Measurements from ENCODE around the gene CX3CR1. TPM values are rescaled to one million over a fixed set of nuclear protein-coding genes. Genes with fewer than 3 reads are reported as not detected.

CX3CR1 gene
- total RNA-seq, 2 experiments from 2014 or later = 0.13 TPM; not detected in 1

DNA sequence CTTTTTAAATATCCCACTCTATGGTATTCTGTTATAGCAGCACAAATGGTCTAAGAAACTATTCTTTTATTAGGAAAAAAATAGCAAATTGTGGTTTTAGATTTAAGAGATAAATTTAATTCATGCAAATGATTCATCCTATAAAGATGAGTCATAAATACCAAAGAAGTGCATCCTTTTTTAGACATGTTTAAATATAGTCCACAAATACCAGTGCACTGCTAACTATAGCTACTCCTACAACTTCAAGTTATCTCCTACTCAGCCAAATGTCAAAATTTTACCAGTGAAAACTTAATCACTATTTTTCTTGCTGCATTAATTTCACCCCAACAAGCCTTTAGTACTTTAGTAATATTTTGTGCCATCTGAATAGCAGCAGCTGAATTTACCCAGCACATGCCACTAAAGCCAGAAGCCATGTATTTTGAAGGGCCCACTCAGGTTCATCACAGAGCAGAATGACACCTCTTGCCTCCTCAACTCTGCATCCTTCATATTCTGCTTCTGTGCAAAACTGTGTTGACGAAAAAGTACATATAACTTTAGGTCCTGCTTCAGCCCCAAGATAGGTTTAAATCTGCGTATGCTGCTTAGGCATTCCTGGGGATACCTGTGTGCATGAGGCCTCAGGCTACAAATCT lies 24.9 kb downstream of the CX3CR1 start:
- peak overlapping the region; percentile 45 for H3K4me3 ChIP-seq (ENCODE audit: low read depth, low read length, poor library complexity, severe bottlenecking)
- intact Hi-C loops (cut with micrococcal nuclease; ENCODE audit: unreplicated experiment) = loop anchor here (2.0 kb wide), 2 partner anchors 26 to 34 kb away; no protein-coding TSS in a partner anchor
- no peaks in the 10 kb centered on the region for H3K79me2 ChIP-seq (ENCODE audit: insufficient read depth, low read depth, low read length)
- ChIA-PET POLR2A (interaction anchor here (0.7 to 2.0 kb wide), 9 partner anchors 10 to 70 kb away, joined by 3 to 11 read pairs (median 4); partner anchors contain the start of gene CX3CR1), CTCF (ENCODE audit: unreplicated experiment) (interaction anchor here (0.9 to 1.2 kb wide), 3 partner anchors 9 to 39 kb away, joined by 3 to 8 read pairs (median 4); no protein-coding TSS in a partner anchor)
- H4K20me1 ChIP-seq (ENCODE audit: insufficient read depth, low read length) = no peaks in the 10 kb centered on the region
- DNase-seq (ENCODE audit: low spot score) = peak; percentile 24
- no peaks in the 10 kb centered on the region for H3K9me3 ChIP-seq (ENCODE audit: low read length)
- H3K36me3 ChIP-seq (ENCODE audit: insufficient read depth, low read length) = no peaks in the 10 kb centered on the region
- H3K27ac ChIP-seq (ENCODE audit: low read depth, low read length, poor library complexity, severe bottlenecking) = peak overlapping the region; percentile 91
- H2AFZ ChIP-seq (ENCODE audit: low read length) = peak overlapping the region; percentile 91
- BruUV-seq (replicated peaks) = no TSS peak
- no peaks in the 10 kb centered on the region for H3K9me2 ChIP-seq (ENCODE audit: insufficient read depth, low read length)
- peak overlapping the region; percentile 77 for H3K4me2 ChIP-seq (ENCODE audit: low read length)
- H3K4me1 ChIP-seq (ENCODE audit: insufficient read depth, low read length, poor library complexity, severe bottlenecking) = peaks cover 51% of the 10 kb centered on the region
- no peak for TF ChIP-seq EZH2phosphoT487 (IDR thresholded peaks at IDR 0.05; ENCODE audit: borderline replicate concordance, low read depth, low read length)

DNA sequence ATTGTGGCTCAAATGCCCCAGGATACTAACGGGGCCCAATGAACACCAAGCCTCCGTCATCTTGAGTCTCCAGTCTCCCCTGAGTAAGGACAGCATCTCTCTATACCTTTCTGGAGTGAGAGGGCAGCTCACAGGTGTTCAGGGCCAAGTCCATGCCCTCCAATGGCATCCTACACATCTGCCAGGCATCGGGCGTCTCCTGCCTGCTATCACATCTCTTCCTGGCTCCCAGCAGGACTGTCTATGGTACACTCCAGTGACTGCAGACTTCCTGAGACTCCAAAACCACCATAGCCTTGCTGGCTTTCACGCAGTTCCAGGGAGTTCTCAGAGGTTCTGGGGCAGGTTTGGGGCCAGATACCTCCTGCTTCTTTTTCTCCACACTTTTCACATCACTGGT lies 28.3 kb downstream of the CX3CR1 start:
- H2AFZ ChIP-seq (ENCODE audit: low read length) = no peak overlapping the region
- no peaks in the 10 kb centered on the region for H3K9me2 ChIP-seq (ENCODE audit: insufficient read depth, low read length)
- TF ChIP-seq EZH2phosphoT487 (IDR thresholded peaks at IDR 0.05; ENCODE audit: borderline replicate concordance, low read depth, low read length) (no peak), CTCF (conservative IDR thresholded peaks at IDR 0.05; ENCODE audit: low read length) (no peak)
- H3K4me3 ChIP-seq (ENCODE audit: low read depth, low read length, poor library complexity, severe bottlenecking) = no peak overlapping the region
- CTCF ChIA-PET (ENCODE audit: unreplicated experiment) = interaction anchor here (0.6 kb wide), 1 partner anchor 37 kb away, joined by 3 read pairs; no protein-coding TSS in a partner anchor
- intact Hi-C loops (cut with micrococcal nuclease; ENCODE audit: unreplicated experiment) = no loop called here
- H3K4me2 ChIP-seq (ENCODE audit: low read length) = no peak overlapping the region
- POLR2A ChIA-PET = interaction anchor here (0.7 to 1.3 kb wide), 2 partner anchors 18 to 19 kb away, joined by 3 to 6 read pairs; no protein-coding TSS in a partner anchor
- peaks cover 39% of the 10 kb centered on the region for H3K4me1 ChIP-seq (ENCODE audit: insufficient read depth, low read length, poor library complexity, severe bottlenecking)
- H3K36me3 ChIP-seq (ENCODE audit: insufficient read depth, low read length) = no peaks in the 10 kb centered on the region
- H3K9me3 ChIP-seq (ENCODE audit: low read length) = no peaks in the 10 kb centered on the region
- H3K79me2 ChIP-seq (ENCODE audit: insufficient read depth, low read depth, low read length) = no peaks in the 10 kb centered on the region
- no TSS peak for BruUV-seq (replicated peaks)
- H4K20me1 ChIP-seq (ENCODE audit: insufficient read depth, low read length) = no peaks in the 10 kb centered on the region
- DNase-seq (ENCODE audit: low spot score) = no peak
- H3K27ac ChIP-seq (ENCODE audit: low read depth, low read length, poor library complexity, severe bottlenecking) = no peak overlapping the region

DNA sequence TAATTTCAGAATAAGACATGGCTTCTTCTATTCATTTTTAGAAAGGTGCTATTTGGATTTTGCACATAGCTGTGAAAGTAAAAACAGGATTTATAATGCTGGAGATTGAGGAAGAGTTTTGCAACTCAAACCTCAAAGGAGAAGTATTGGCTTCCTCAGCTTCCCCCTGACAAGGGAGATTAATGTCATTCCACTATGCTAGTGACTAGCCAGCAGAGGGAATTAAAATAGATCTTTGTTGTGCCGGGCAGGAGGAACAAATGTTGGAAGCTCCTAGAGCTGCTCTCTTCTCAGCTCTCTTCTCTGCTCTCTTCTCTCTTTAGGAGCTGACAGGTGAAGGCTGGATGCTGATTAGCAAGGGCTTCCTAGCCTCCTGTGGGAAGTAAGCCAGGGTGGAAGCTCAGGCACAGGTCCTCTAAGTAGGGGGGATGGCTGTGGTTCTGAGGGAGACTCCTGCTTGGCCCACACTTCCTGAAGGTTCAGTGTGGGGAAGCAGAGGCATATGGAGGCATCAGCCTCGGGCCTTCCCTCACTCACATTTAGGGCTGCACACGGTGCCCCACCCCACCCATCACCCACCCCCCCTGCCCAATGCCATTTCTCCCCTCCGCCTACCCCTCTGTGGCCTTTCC lies 29.6 kb downstream of the CX3CR1 start:
- Histone ChIP-seq H3K27ac (ENCODE audit: low read depth, low read length, poor library complexity, severe bottlenecking) (no peak overlapping the region), H2AFZ (ENCODE audit: low read length) (no peak overlapping the region), H4K20me1 (ENCODE audit: insufficient read depth, low read length) (no peaks in the 10 kb centered on the region), H3K4me2 (ENCODE audit: low read length) (no peak overlapping the region), H3K4me3 (ENCODE audit: low read depth, low read length, poor library complexity, severe bottlenecking) (no peak overlapping the region), H3K9me3 (ENCODE audit: low read length) (no peaks in the 10 kb centered on the region), H3K79me2 (ENCODE audit: insufficient read depth, low read depth, low read length) (no peaks in the 10 kb centered on the region), H3K4me1 (ENCODE audit: insufficient read depth, low read length, poor library complexity, severe bottlenecking) (peaks cover 26% of the 10 kb centered on the region), H3K9me2 (ENCODE audit: insufficient read depth, low read length) (no peaks in the 10 kb centered on the region), H3K36me3 (ENCODE audit: insufficient read depth, low read length) (no peaks in the 10 kb centered on the region)
- intact Hi-C loops (cut with micrococcal nuclease; ENCODE audit: unreplicated experiment) = no loop called here
- TF ChIP-seq CTCF (conservative IDR thresholded peaks at IDR 0.05; ENCODE audit: low read length) = no peak
- TF ChIP-seq EZH2phosphoT487 (IDR thresholded peaks at IDR 0.05; ENCODE audit: borderline replicate concordance, low read depth, low read length) = no peak
- no TSS peak for BruUV-seq (replicated peaks)
- POLR2A ChIA-PET = interaction anchor here (0.8 to 1.4 kb wide), 5 partner anchors 9 to 34 kb away, joined by 3 to 6 read pairs (median 5); no protein-coding TSS in a partner anchor
- CTCF ChIA-PET (ENCODE audit: unreplicated experiment) = no interaction called here
- no peak for DNase-seq (ENCODE audit: low spot score)
